Activated CD8-positive, alpha-beta memory T cell treated with anti-CD3 and anti-CD28 coated beads for 48 hours (primary cell): Measurements from ENCODE around the gene NAA11.

Source experiments
- DNase-seq, 3 experiments: peaks; one replicate each; pipeline ENCODE4 v3.0.0-alpha.2; 2020; ENCODE audit warnings: low read depth in 2 of 3, low spot score in 2 of 3

Gene NAA11

DNA sequence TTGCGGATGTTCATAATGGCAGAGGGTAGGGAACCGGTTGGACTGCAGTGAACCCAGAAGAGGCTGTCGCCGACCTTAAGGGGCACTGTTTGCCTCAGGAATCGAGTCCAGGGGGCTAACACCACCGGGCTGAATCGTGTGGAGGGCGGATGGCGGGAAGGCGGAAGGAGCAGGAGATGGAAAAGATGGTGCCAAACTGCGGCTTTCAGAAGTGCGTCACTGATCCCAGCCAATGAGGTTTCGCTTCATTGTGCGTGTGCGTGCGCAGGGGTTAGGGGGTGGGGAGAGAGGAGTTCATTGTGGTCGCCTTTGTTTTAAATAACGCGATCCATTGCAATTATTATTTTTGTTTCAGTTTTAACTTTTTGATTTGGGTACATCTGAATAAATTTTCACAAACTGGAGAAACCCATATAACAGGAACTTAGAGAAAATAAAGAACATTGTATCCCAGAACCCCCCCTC, at the start of gene NAA11:
TSS of gene NAA11 (minus strand) at position 198 of the 465 bp plus-strand sequence. CDS start at position 14, 184 bp downstream.
- DNase-seq, result no peak

DNA sequence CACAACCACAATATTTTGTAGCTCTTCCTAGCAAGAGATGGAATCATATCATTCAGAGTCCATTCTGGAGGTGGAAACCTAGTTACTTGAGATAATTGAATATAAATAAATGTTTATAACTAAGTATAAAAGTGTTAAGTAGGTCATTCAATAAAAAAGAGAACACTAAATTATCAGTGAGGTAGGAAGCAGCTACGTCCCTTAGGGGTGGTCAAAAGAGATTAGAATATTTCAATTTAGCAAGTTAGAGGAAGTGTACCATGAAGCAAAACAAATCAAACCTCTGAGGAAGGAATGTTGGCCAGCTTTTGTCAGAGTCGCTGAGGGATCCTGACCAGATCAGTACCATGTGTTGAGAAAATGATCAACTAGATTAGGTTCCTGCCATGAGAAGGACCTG, 44.2 kb upstream of the NAA11 start:
- no peak for DNase-seq

DNA sequence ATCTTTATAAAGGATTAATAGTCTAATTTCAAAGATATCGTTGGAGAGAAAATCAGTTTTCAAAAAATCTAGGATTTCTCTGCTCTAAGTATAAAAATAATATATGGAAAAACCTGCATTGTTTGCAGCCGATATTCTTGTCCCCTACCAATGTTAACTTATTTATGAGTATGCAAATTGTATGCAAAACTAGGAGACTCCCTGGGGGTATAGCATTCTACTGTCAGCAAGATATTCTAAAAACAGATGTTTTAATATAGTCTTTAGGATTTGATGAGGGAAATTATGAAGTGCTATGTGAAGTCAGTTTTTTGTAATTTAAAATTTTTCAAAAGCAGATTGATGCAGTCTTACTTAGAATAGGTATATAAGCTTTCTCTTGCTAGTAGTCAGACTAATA, 41.2 kb upstream of the NAA11 start:
- no peak for DNase-seq

DNA sequence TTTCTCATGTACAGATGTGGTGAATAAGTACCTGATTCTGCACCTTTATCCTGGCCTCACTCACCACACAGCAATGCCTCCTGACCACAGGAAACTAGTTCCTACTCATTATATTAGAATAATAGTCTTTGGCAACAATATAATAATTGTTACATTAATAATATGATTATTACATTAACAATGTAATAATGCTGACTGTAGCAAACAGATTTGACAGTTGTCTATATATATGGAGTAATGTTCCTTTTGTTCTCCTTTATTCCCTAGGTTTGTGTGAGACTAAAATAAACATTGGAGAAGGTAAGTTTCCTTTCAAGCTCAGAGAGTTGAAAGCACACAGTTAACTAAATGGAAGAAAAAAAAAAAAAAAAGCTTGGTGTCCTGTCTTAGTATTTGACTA, 40.6 kb upstream of the NAA11 start:
- DNase-seq, result no peak

DNA sequence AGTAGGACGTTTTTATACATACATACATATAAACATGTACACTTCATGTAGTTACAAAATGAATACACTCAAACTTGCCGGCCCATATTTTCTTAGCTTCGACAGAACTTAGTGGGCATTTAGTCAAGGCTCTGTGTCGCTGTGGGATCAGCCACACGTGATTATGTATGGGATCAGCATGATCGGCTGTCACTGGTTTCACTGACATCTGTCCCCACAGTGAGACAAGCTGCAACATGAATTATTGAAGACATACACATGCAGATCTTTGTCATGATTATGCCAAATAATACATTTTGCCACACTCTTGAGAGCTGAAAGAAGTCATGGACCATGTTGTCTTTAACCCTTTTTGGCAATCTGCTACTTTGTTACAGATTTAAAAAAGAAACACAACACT, 38.2 kb upstream of the NAA11 start:
- DNase-seq, result no peak

DNA sequence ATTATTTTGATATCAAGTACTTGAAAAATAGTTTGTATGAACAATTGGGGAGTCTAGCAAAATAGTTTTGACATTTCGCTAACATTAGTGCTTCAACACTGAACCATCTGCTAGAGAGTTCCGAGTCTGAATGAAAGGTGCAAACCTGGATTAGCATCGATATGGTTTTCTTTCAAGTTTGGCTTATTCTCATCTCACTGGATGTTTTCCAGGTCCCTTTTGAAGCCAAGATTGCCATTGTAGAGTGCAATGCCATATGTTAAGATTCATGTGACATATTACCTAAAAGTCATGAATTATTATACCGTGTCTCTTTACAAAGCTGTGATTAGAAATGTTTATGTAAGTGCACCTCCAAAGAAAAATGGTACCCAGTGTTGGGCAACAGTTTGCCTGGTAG, 36.8 kb upstream of the NAA11 start:
- DNase-seq, result no peak

DNA sequence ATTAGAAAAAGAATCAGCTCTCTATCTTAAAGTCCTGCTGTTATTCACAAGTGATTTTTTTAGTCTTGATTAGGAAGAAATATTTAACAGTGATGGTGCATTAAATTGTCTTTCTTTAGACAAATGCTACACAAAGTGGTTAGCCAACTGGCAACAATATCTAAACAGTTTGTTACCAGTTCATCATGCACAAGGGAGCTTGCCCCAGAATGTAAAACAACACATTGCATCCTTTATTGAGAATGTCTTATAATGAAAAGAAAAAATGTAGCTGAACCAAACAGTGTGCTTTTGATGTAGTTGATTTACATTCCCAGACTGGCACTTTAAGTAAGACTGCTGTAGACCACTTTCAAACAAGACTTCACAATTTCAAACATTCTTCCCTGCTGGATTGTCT, 34.1 kb upstream of the NAA11 start:
- DNase-seq, result no peak

DNA sequence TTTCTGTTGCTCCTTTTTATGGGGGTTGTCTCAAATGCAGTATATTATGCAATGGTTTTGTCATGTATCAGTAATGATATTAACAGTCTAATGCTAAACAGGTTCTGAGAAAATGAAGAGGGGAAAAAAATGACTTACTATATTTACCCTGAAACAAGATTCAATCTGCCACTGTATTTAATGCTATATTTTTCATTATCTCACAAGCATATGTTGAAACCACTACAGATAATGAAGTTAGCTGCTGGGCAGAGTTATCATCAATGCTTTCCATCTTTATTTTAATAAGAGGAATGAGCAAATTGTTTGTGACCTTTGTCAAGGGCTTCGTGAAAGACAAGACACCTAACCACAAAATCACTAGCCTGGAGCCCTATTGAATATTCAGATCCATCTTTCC, 32.6 kb upstream of the NAA11 start:
- no peak for DNase-seq

DNA sequence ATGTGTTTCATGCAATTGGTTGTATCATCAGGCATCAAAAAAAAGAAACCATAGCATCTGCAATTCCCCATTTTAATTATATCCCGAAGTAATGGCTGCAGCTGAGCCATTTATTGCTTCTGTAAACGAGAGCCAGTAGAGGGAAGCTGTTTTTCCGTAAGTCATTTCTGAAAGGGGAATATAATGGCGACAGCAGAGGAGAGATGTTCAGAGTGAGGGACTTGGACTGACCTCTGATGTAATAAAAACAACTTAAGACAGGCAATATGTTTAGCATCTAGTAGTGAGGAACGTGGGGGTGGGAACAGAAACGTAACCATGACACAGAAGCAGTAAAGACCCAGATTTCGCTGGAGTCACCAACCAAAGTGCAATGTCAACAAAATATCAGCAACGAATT, 31.5 kb upstream of the NAA11 start:
- no peak for DNase-seq

DNA sequence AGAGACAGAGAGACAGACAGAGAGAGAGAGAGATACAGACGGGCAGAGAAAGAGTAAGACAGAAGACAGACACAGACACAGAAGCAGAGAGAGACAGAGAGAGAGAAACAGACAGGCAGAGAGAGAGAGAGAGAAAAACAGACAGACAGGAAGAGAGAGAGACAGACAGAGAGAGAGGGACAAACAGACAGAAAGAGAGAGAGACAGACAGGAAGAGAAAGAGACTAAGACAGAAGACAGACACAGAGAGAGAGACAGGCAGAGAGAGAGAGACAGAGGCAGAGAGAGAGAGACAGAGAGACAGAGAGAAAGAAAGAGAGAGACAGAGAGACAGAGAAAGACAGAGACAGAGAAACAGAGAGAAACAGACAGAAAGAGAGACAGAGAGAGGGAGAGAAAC, 27.2 kb upstream of the NAA11 start:
- no peak for DNase-seq

DNA sequence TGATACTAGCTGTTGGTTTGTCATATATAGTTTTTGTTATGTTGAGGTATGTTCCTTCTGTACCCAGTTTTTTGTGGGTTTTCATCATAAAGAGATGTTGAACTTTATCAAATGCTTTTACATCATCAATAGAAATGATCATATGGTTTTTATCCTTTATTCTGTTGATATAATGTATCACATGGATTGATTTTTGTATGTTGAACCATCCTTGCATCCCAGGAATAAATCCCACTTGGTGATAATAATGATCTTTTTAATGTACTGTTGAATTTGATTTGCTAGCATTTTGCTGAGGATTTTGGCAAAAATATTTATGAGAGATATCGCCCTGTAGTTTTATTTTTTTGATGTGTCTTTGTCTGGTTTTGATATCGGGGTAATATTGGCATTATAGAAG, 22.5 kb upstream of the NAA11 start:
- DNase-seq, result no peak

DNA sequence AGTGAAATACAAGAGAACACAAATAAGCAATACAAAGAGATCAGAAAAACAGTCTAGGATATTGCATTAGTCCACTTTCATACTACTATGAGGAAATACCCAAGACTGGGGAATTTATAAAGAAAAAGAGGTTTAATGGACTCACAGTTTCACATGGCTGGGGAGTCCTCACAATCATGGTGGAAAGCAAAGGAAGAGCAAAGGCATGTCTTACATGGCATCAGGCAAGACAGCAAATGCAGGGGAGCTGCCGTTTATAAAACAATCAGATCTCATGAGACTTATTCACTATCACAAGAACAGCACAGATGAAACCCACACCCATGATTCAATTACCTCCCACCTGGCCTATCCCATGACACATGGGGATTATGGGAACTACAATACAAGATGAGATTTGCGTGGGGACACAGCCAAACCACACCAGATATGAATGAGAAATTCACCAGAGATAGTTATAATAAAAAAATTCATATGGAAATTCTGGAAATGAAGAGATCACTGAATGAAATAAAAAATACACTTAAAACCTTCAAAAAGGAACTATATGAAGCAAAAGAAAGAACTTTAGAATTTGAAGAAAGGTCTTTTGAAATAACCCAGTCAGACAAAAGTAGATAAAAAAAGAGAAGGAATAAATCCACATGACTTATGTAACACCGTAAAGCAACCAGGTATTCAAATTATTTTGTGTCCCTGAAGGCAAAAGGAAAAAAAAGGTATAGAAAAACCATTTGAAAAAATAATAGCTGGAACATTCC, 16.2 kb upstream of the NAA11 start:
- no peak for DNase-seq

DNA sequence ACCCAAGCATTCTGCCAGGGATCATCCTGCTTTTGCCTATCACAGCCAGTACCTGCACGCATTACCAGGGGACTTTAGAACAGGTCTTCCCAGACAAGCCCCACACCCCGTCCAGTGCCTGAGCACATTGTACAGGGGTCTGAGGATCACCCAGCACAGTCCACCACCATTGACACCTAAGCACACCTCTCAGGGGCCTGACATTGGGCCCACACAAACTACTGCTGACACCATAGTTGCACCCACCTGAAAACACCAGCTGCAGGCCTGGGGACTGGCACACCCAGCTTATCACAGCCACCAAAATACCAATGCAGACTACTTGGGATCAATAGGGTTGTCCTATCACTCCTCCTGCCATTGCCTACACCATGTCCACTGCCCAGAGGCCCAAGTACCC, 14.7 kb upstream of the NAA11 start:
- DNase-seq, result no peak

DNA sequence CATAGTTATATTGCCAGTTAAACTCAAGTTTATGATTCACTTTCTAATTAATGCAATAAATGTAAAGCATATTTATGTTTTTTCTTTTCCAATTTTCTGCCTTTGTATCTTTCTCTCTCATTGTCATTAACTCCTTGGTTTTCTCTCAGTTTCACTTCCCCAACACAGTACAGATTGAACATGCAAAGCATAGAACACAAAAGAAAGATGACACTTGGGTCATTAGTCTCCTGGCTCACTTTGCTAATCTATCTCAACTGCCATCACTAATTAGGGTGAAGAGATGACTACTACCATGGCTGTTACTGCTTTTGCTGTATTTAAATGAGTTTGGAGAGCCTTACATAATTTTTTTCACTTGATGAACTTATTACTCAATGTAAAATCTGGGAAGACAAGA, 12.3 kb upstream of the NAA11 start:
- DNase-seq, result no peak

DNA sequence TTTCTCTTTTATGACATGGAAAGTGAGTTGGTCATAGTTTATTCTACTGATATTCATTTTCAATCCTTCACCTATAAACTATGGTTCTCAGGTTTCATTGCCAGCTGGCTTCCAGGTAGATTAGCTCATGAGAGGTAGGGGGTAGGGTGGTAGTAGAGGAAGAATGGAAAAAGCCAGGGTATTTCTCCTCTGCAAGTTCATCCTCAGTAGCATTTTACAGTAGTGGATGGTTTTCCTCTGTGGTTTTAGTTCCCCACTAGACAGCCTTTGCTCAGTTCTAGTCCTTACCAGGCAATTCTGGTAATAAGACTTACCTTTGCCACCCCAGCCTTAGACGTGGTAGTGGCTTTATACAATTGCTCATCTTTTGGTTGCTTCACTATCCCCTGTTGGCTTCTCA, 8.9 kb upstream of the NAA11 start:
- no peak for DNase-seq

DNA sequence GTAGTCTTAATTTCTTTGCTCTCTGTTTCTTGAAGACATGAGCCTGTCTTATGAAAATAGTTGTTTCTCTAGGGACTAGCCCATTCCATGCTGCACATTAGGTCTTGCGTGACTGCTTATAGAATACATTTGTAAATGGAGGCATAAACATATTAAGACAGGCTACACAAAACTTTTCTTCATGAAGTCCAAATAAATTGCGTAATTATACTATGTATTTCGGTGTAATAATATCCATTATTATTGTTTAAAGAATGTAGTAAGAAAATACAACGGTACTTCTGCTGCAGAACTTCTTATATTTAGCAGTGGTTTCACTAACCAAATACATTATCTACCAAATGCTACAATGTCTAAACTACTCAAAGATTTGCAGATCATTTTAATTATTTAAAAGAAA, 8.5 kb upstream of the NAA11 start:
- DNase-seq, result no peak

DNA sequence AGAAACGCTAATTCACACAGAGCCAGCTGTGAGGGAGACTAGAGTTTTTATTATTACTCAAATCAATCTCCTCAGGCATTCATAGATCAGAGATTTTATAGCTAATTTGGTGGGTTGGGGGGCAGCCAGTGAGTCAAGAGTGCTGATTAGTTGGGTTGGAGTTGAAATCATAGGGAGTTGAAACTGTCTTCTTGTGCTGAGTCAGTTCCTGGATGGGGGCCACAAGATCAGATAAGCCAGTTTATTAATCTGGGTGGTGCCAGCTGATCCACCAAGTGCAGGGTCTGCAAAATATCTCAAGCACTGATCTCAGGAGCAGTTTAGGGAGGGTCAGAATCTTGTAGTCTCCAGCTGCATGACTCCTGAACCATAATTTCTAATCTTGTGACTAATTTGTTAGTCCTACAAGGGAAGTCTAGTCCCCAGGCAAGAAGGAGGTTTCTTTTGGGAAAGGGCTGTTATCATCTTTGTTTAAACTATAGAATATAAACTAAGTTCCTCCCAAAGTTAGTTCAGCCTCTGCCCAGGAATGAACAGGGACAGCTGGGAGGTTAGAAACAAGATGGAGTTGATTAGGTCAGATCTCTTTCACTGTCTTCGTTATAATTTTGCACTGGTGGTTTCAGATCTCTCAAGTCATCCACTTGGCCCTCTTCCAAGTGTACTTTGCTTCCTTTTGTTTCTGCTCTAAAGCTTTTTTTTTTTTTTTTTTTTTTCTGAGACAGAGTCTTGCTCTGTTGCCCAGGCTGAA, 5.4 kb upstream of the NAA11 start:
- DNase-seq, result no peak

DNA sequence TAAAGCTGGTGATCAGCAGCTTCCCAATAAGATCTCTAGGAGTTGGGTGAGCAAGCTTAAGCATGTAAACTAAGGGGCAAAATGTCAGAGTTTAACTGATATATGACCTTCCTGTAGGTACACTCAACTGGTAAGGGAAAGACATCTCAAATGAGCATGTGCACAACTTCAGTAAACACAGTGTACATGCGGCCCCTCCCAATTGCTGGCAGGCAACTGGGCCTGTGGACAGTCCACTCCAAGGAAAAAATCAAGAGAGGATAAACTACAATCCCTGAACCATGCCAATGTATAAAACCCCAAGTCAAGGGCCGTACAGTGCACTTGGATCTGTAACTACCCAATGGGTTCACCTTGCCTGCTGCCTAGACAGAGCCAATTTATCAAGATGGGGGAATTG, 4.9 kb upstream of the NAA11 start:
- DNase-seq, result no peak

DNA sequence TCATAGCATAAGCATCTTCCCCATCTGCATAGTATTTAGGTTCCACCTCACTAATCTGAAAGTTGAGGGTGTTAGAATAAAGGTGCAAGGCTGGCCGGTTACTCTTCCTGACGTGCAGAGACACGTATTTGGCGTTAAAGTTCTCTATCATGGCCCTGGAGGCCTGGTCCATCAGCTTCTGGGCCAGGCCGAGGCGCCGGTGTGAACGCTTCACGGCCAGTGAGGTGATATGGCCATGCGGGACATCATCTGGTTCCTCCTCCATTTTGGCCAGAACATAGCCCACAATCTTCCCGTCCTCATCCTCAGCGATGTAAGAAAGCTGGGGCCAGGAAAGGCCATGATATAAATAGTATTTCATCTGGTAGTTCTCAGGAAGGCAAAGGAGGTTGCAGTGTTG, 425 bp downstream of the NAA11 start:
- no peak for DNase-seq

DNA sequence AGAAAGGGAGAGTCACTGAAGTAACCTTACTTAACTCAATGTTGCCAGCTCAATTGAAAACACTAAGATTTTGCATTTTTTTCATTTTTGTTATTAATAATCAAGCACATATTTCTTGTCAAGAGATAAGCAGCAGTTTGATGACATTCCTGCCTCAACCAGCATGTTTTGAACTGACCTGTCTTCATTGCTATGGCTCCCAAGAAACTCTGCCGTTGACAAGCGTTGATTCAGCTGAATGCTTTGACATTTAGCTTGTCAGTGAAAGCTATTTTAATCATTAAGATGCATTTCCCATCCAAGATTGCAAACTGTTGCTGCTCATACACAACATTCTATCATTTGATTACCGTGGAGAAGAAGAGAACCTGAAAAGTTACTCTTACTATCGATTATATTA, 5.9 kb downstream of the NAA11 start:
- DNase-seq, result no peak

DNA sequence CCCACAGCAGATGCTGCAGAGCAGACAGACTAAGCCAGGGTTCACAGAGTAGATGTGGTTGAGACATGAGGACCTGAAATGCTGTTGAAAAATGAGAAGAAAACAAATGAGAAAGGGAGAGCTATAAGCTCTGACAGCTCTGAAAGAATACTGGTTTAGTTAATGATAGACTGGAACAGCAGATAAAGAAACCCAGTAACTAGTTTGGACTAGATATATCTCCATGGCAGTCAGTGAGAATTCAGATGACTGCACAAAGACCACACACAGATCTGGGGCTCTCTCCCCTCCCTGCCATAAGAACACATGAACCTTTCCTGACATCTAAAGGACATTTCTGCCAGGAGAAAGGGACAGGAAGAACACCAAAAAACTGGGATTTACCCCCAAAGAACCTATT, 8.2 kb downstream of the NAA11 start:
- DNase-seq, result no peak

DNA sequence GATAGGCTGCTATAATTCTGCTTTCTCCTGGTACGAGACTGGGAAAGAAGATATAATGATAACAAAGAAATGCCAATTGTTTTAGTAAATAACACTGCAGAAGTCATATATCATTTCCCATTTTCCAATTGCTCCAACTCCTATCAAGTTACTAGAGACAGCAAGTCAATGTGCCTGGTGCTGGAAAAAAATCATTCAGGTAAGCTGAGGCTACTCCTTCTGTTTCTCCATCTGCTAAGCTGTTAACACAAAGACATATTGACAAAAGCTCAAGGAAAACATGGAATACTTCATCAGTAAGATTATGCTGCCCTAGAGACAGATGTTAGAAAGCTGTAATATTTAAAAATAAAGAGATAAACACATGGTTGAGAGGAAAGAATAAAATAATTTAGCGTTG, 10.0 kb downstream of the NAA11 start:
- DNase-seq, result no peak

DNA sequence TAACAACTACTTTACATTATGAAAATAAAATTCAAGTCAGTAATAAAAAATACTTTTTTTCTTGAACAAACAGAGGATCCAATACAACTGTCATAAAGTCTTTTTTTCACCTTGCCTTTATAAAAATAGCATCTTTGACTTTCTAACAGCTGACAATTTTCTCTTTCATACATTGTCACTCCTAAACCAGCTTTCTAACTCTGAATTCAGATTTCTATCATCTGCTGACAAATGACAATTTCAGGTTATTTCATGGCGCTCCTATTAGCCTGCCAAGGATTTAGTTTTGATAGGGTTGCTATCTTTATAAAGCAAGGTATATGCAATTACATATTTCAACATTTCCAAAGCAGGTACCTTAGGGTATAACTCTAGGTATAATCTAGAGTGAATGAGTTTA, 14.6 kb downstream of the NAA11 start:
- no peak for DNase-seq
